HT-29 (cell line): ENCODE measurements around the gene SLC25A48. TPM values are rescaled to one million over a fixed set of nuclear protein-coding genes. Genes with fewer than 3 reads are reported as not detected.
"Not testable (repeated sequence)": the region's sequence is repeated elsewhere in the genome, so short reads cannot be mapped to it uniquely, and the experiment has no call there.

Experiments used
- DNase-seq: peaks from one replicate; pipeline ENCODE4 v3.0.0-alpha.2; 2015; ENCODE audit warnings: low spot score
- total RNA-seq: library from RNA; depleted of rRNA; stranded (reverse); fragments of >200 nt; shearing (Covaris generic); gene quantifications from 2 replicates; pipeline ENCODE4 v1.2.3, GENCODE V29; 2014

SLC25A48 gene
- total RNA-seq, 1 experiment from 2014 or later, result not detected

GRCh38 chr5:135829681-135830383 lies 4.6 kb upstream of the SLC25A48 start:
- peak; percentile 86 for DNase-seq

DNA sequence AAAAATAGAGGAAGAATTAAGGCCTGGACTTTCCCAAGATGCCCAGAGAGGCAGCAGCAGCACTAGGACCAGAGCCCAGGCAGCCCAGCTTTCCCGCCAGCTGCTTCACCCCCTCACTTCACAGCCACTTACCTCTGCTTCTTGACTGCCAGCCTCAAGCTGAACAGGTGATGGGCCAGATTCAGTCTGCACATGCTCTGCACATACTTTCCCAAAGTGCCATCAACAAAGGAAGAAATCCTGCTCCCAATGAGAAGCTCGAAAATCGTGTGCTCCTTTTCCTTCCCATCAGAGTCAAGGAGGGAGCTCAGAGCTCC lies 4.1 kb upstream of the SLC25A48 start:
- no peak for DNase-seq

- no peak for DNase-seq
These were observed 3.6 kb upstream of the SLC25A48 start for GRCh38 chr5:135830876-135831275.

DNA sequence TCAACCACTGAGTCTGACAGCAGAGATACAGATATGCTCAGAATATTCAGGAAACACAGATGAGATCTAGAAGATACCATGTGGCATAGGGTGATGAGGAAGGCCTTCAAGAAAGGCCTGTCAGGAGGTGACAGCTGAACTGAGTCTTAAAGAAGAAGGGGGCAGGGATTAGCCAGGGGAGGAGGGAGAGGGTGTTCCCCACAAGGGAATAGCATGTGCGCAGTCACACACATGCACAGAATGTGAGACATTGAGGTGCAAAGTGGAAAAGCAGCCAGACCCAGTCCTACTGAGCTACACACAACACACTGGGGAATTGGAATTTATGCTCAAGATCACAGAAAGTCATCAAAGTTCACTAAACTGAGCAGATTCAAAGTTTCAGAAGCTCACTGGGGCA lies 3.0 kb upstream of the SLC25A48 start:
- DNase-seq, result no peak

GRCh38 chr5:135831851-135832555 lies 2.5 kb upstream of the SLC25A48 start:
- no peak for DNase-seq

GRCh38 chr5:135832941-135833920 lies 1.2 kb upstream of the SLC25A48 start:
- DNase-seq, result no peak

DNA sequence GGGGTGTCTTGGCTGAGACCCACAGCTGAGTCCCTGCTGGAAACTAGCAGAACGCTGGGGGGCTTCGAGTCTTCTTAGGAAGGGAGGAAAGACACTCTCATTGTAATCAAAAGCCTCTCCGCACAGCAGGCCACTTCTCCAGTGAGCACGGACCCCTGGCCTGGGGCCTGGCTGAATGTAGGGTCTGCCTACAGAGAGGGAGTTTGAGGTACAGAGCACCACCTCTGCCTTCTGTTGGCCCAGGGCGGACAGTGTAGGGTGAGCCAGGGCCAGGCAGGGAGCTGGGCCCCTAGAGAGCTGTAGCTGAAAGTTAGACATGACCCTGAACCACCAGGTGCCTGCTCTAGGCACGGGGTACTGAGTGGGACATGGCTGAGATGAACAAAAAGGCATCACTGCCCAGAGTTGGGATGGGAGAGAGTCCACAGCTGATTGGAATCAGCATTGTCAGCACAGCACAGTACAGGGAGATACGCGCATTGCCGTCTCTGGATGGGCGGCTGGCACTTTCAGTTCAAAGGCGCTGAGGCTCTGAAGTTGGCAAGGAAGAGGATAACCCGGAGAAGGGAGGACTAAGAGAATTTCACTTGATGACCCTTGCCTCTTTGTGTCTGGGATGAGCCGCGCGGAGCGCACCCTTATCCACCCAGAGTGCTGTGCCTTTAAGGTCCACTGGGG lies 363 bp upstream of the SLC25A48 start:
- DNase-seq, result no peak

DNA sequence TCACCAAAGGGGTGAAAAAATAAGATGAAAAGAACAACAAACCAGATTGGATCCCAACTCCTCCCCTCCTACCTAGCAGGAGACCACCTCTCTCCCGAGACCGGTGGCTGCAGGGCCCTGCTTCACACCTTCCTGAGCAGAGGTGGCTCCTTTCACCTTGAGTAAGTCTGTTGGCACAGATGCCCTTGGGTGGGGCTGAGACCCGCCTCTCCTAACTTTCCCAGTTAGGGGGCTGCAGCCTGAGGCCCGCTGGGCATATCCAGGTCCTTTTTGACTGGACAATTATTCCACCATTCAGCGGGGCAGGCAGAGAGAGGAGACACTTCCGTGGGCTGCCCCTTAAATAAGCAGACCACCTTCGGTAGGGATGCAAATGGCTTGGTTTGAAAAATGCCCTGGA lies 1.3 kb downstream of the SLC25A48 start:
- no peak for DNase-seq

GRCh38 chr5:135838395-135838794 lies 3.9 kb downstream of the SLC25A48 start:
- DNase-seq, result not testable (repeated sequence)

DNA sequence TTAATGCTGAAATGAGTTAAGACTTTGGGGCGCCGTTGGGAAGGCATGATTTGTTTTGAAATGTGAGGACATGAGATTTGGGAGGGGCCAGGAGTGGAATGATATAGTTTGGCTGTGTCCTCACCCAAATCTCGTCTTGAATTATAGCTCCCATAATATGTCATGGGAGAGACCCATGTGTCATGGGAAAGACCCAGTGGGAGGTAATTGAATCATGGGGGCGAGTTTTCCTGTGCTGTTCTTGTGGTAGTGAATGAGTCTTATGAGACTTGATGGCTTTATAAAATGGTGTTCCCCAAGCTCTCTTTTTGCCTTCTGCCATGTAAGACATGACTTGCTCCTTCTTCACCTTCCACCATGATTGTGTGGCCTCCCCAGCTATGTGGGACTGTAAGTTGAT lies 5.1 kb downstream of the SLC25A48 start:
- no peak for DNase-seq

DNA sequence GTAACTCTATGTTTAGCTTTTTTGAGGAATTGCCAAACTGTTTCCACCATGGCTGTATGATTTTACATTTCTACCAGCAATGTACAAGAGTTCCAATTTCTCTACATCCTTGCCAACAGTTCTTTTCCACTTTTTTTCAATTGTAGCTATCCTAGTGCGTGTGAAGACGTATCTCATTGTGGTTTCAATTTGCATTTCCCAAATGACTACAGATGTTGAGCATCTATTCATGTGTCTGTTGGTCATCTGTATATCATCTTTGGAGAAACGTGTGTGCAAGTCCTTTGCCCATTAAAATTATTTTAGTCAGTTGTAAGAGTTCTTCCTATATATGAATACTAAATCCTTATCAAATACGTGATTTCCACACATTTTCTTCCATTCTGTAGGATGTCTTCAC lies 6.5 kb downstream of the SLC25A48 start:
- DNase-seq, result no peak

DNA sequence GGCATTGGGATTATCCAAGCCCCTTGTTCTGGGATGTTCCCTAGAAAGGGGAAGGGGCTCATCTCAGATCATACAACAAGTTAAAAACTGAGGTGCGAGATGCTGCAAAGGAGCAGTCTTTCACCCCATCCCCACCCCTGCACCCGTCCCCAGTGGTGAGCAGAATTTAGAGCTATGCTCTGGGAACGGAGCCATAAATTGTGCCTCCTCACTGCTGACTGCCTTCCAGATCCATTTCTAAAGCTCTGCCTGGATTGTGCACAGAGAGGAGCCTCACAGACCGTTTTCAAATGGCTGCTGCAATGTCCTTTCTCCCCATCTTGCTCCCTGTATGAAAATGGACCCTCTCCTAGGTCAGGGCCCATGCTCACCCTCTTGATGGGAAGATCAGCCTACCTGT lies 8.3 kb downstream of the SLC25A48 start:
- no peak for DNase-seq

GRCh38 chr5:135843571-135844337 lies 9.3 kb downstream of the SLC25A48 start:
- peak; percentile 16 for DNase-seq

DNA sequence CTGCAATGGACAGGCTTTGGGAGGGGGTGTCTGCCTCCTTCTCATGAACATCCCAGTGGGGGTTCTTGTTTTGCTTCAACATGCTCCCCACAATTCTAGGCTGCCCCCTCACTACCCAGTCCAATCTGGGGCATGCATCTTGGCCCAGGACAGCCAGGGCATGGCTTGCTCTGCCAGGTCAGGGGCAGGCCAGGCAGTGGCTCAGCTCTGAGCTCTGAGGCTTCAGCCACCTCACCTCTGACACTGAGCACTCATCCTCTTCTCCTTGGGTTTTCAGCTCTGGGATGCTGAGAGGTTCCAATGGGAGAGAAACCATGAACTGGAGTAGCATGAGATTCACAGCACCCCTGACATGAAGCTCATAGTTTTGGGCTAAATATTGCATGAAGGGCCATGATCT lies 11.8 kb downstream of the SLC25A48 start:
- DNase-seq, result no peak

DNA sequence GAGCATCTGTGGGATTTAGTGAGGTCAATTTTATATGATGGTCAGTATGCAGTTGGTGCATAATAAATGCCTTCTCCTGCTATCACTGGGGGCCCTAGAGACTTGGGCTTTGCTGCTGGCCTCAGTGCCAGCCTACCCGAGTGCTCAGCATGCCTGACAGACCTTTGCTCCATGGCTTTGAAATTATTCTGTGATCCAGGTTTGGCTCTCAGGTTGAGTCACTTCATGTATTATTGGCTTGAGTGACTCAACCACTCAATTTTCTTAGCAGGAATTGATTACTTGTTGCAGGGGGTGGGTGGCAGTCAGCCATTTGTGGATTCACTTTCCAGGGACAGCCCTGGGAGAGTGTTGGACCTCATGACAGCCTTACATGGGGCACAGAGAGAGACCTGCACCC lies 13.5 kb downstream of the SLC25A48 start:
- no peak for DNase-seq

DNA sequence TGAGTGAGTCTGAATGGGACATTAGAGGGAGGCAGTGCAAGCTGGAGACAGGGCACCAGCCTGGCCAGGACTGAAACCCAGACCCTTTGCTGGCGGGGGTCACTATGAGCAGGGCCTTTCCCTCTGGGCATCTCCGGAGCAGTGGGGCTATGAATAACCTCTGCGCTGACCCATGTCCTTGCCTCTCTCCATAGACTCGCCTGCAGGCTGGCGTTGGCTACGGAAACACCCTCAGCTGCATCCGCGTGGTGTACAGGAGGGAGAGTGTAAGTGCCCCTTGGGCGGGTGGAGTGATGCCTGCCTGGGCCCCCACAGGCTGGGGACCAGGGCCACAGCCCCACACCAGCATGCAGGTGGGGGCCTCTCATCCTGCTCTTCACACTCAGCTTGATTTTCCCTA lies 15.8 kb downstream of the SLC25A48 start:
- DNase-seq, result no peak

DNA sequence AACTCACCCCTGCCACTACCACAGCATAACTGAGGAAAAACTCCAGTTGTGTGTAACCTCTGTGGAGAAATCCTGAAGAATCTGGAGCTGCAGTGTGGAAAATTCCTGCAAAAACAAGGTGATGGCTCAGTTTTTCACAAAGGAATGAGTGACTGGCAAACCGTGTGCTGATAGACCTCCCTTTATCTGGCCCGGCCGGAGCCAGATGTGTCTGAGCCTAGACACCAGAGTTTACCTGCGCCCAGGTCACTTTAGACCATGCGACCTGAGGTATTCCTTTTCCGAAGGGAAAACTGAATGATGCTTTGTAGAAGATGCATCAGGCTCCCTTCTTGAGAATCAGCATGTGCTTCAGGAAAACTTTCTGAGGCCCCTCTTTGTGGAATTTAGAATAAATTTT lies 16.2 kb downstream of the SLC25A48 start:
- DNase-seq, result no peak

DNA sequence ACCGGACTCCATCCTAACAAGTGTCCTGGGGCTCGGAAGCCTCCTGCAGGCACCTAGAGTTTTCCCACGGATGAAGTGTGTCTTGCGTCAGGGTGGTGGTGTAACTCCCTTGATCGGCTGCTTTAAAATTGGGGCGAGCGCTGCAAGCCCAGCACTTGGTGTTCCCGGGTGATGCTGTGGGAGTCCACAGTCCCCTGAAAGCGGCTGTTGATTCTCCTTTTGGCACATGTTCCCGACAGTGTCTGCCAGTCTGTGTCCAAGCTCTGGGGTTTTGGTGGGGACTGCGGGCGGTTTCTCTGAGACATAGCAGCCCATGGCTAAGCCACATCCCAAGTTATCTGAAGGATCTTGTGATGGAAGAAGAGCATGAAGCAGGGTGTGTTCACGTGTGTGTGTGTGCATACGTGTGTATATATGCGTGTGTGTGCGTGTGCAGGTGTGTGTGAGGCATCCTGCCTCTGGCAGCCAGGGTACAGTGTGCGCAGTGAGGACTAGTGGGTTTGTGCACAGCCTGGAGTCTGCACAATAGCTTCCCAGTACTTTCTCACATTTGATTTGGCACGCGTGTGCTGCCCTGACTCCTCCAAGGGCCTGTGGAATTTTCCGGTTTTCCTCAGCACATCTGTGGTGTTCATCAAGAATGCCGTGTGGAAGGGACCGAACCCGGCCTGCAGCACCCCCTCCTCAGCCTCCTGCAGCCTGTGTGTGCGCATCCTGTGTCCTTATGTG lies 16.9 kb downstream of the SLC25A48 start:
- no peak for DNase-seq

GRCh38 chr5:135851915-135852845 lies 17.7 kb downstream of the SLC25A48 start:
- DNase-seq, result no peak
